Retina (tissue), 1 donor: ENCODE results near the gene LDLRAD4.

Source experiments
- DNase-seq: peaks from one replicate; pipeline ENCODE4 v3.0.0-alpha.2; 2016

LDLRAD4 gene

DNA sequence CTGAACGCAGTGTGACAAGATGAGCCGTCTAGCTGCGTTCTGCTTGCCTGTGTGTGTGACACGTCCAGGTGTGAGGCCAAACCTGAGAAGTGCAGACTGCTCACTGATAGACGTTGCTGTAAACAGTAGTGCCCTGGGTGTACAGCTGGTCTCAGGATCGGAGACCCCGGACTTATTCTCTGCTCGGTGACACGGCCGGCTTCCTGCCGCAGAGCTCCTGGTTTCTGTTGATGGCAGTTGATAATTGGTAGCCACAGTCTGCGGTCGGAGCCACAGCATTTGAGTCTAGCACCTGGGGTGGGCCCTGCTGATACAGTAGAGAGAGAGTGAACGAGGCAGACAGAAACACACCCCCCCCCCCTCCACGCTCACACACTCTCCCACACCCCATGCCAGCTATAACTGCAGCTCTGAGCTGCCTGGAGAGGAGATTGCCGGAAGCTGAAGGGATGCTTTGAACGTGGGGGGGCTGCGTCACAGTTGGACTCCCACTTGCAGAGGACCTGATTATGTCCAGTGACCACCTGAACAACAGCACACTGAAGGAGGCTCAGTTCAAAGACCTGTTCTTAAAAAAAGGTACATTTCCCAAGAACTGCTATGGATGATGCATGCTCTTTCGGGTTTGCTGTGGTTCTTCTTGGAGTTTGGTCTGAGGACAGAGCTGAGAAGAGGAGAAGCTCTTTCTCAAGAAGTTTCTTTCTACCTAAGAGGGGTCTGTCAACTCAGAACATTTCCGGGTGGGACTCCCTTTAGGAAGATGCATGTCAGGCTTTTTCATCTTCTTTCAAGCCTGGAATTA, 393.8 kb downstream of the LDLRAD4 start:
- no peak for DNase-seq

DNA sequence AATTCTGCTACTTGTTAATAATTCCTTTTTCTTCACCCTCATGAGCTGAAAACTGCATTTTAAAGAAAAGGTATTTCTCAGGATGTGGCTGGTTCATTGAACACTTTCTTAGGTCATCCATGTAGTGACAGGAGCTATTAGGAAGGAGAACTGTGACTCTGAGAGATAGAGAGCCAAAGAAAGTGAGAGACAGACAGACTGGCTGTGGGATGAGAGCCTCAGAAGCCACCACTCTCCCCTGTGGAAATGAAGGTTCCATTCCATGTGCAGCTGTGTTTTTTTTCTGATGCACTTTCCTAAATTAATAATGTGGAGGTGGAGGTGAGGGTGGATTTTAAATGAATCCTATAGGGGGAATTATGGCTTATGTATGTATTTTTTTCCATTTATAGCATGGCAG, 394.5 kb downstream of the LDLRAD4 start:
- no peak for DNase-seq

DNA sequence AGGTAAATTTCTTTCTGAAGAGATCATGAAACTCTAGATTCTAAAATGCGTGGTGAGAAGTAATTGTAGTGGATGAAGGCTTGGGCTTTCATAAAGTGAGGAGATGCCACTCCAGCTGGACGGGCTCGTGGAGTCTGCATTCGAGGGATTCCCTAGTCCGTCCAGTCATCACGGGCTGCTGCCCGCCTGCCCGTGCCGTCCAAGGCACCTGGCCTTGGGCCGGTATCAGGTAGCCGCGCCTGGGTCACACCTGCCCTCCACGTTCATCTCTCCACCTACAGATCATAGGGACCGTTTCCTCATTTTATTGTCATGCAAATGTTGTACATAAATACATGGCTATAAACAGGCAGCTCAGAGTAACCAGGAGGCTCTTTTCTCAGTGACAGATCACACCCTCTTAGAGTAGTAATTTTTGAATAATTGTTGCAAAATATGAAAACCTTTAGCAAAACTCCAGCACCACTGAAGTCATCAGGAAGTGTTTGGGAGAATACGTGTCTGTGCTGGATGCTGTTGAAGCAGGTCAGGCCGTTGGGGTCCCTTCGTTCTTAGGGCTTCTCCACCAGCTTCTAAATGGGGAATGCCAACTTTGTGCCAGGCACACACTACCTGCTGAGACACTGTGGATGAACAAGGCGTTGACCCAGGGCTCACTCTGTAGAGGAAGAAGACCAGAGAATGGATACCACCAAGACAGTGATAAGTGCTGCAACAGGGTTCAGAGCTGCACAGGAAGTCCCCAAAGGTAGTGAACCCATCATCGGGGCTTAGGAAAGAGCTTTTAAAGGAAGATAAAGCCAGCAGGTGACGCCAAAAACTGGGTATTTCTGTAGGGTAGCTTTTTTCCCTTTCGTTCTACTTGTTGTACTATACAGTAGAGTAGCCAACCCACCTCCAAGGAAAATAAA, 395.3 kb downstream of the LDLRAD4 start:
- DNase-seq: no peak

GRCh38 chr18:13614641-13615288, 396.2 kb downstream of the LDLRAD4 start:
- DNase-seq: no peak

DNA sequence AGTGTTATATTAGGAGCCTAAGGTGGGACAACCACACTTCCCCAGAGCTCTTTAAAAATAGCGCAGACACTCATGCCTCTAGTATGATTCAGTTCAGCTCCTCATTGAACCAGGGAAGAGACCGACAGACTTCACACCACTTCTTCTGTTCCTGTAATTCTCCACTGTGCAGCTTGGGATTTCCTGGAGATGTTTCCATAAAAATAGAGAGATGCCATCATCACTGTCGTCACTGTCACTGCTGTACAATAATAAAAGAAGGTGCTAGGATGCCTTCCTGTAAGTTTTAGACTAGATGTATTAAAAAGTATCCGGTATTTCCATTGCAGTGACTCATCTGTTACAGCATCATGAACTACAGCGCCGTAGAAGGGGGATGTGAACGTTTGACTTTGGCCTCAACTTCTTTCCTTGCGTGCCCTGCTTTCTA, 396.9 kb downstream of the LDLRAD4 start:
- DNase-seq: no peak

GRCh38 chr18:13616041-13616440, 397.5 kb downstream of the LDLRAD4 start:
- no peak for DNase-seq

- no peak for DNase-seq
Measured at GRCh38 chr18:13616525-13617035, 398.0 kb downstream of the LDLRAD4 start.

GRCh38 chr18:13617826-13618515, 399.4 kb downstream of the LDLRAD4 start:
- DNase-seq: no peak

DNA sequence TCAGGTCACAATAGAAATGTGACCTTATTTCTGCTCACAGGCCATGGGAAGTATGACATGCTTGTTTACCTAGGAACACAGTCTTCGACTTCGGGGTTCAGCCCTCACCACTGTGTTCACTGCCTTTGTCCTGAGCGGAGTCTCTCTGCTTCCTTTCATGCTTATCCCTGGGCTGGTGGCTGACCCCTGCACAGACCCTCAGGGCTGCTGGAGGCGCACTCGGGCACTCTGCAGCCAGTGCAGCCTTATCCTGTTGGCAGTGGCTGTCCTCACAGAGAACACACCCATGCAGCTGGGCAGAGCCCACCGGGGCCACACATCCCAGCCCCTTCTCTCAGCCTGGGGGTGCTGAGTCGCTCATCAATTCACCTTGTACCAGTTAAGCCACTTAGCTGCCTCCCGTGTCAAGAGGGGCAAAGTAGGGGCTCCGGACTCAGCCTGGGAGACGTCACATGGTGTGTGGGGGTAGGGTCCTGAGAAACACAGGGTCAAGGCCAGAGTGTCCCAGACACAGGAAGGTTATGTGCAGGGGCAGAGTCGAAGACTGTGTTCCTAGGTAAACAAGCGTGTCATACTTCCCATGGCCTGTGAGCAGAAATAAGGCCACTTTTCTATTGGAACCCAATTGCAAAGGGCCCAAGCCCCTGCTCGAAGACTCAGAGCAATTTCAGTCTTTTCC, 400.3 kb downstream of the LDLRAD4 start:
- DNase-seq: no peak

DNA sequence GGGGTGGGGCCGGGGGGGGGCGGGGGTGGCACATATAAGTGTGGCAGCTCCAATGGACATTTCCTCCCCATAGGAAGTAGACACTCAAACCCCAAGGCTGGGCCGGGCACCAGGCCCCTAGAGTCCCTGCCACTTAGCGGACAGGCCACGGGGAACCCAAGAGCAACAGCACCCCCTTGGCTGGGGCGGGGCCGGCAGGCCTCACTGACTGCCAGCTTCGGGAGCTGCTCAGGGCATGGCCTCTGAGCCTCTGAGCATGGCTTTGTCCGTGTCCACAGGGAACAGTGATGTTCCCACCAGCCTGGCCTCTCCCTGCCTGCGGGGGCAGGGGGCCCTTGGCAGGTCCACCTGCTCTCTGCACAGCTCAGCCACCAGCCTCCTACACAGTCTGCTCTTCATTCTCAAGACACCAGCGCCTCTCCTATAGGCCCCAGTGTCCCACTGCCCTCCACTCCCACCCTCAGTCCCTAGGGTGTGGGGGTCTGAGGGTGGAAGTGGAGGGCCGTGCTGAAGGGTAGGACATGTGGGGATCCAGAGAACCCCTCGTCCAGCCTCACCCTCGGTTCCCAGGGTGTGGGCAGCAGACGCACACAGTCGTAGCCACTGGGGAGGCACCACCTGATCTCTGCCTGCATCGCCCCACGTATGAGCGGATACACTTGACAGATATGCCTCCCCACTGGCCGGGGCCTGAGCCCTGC, 401.1 kb downstream of the LDLRAD4 start:
- no peak for DNase-seq

DNA sequence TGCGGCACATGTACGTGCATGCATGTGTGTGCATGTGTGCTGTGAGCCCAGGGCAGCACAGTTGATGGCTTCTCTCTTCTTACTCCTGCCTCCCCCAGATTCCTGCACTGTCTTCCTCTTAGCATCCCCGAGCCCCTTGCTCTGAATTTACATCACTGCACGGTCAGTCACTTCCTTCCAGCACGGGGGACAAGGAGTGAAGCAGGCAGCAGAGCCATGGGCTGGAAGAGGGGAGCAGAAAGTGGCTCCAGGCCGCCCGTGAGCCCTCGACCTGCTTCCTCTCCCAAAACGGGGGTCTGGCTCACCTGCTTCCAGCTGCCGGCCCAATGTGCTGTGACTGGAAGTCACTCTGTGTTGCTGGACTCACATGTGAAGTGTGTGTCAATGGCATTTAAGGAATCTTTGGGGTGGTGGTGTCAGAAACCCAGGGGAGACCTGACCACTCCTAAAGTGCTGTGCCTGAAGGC, 401.7 kb downstream of the LDLRAD4 start:
- peak; percentile 42 for DNase-seq

- DNase-seq: no peak
Measured at GRCh38 chr18:13620818-13621445, 402.4 kb downstream of the LDLRAD4 start.

- DNase-seq: no peak
Measured at GRCh38 chr18:13621446-13621849, 402.9 kb downstream of the LDLRAD4 start.

GRCh38 chr18:13621886-13622619, 403.5 kb downstream of the LDLRAD4 start:
- DNase-seq: no peak

DNA sequence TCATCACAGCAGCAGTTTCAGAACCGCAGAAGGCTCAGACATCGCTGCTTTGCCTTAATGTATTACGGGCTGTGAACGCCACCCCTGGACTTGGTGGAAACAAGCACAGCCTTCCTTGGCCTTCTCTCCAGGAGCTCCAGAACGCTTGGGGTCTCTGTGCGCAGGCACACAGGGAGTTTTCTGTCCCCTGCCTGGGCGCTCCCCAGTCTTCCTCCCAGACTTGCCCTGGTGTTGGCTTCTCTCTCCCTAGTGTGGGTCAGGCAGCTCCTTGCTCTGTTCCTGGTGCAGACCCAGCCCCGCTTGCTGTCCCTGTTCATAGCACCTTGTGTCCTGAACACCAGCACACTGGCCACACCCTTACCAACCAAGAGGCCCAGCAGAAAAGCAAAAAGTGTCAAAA, 404.2 kb downstream of the LDLRAD4 start:
- no peak for DNase-seq

- no peak for DNase-seq
Measured at GRCh38 chr18:13623348-13623747, 404.8 kb downstream of the LDLRAD4 start.

DNA sequence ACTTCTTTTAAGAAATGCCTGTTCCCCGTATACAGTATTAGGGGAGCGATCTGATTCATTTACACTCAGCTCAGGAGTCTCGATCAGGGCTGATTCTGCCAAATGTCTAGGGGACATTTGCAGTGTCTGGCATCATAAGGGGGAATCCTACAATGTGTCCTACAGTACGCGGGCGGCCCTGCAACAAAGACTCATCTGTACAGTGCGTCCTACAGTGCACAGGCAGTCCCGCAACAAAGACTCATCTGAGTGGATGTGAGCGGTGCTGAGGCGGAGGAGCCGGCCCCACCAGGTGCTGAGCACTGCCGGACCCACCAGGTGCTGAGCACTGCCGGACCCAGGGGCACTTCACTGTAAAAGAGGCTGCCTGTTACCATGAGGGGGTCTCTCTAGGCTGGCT, 405.3 kb downstream of the LDLRAD4 start:
- no peak for DNase-seq

DNA sequence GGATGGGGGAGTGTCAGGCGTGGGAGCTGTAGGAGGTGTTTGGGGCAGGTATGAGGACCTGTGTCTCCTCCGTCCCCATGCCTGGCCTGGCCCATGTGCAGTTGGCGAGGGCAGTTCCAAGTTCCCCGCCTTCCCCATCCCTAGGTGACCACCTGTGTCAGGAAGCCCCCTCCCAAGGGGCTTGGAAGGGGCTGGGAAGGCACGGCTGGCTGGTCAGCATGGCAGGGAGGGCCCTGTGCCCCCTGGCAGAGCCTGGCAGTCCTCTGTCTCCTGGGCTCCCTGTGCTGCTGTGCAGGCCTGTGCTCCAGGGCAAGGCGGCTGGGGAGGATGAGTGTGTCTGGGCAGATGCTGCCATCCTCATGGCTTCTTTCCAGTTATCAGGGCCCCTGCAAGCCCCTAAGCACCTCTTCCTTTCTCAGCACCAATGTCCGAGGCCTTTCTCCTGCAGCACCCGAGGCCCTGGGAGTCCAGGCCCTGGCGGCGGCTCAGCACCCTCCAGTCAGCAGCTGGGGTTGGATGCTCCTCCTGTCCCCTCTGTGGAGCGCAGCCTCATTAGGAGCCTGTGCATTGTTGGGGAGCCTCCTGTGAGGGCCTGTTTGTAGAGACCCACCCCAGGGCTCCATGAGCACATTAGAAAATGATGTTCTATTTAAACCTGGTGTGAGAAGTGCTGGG, 406.1 kb downstream of the LDLRAD4 start:
- DNase-seq: no peak

GRCh38 chr18:13625355-13625754, 406.8 kb downstream of the LDLRAD4 start:
- no peak for DNase-seq
